ENCODE data around the gene ANG. TPM values are rescaled to one million over a fixed set of nuclear protein-coding genes. Genes with fewer than 3 reads are reported as not detected.

The ANG gene
- total RNA-seq, 1 experiment from 2014 or later: 3.2 TPM

DNA sequence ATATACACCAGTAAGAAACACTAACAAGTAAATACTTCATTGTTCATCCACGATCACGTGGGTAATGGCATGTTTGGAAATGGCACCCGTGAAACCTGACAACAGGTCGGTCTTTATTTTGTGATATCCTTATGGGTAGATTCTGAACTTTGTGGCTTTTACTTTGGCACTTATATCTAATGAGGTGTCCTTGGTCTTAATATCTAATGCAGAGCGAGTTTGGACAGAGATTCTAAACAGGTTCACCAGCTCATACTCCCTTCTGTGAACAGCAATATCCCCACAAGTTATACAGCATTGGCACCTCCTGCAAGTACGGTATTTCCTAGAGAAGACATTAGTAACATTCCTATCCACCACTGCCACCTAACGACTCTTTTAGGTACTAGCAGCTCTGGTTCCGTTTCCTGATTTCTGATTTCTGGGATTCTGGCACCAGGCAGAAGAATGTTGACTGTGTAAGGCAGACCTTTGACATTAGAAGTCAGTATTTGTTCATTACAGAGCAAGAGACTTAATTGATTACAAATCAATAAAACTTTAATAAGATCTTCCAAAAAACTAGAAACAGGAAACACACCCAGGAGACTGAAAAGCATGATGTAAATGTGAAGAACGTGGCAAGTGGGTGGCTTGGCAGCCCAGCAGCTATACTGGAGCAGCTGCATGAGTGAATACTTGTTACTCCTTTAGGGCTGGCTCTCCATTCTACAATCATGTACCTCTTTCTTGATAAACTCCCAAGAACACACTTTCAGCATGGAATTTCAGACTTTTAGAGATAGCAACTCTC is 2.5 kb downstream of the ANG start:
- no peak overlapping the region for H3K18ac ChIP-seq (ENCODE audit: insufficient read length, low read depth, low read length)
- H3K9me3 ChIP-seq (ENCODE audit: control insufficient read depth, low read depth, low read length): no peaks in the 10 kb centered on the region
- no peak overlapping the region for H3K27ac ChIP-seq (ENCODE audit: insufficient read length, low read depth, low read length)
- TF ChIP-seq, protein P1, sequence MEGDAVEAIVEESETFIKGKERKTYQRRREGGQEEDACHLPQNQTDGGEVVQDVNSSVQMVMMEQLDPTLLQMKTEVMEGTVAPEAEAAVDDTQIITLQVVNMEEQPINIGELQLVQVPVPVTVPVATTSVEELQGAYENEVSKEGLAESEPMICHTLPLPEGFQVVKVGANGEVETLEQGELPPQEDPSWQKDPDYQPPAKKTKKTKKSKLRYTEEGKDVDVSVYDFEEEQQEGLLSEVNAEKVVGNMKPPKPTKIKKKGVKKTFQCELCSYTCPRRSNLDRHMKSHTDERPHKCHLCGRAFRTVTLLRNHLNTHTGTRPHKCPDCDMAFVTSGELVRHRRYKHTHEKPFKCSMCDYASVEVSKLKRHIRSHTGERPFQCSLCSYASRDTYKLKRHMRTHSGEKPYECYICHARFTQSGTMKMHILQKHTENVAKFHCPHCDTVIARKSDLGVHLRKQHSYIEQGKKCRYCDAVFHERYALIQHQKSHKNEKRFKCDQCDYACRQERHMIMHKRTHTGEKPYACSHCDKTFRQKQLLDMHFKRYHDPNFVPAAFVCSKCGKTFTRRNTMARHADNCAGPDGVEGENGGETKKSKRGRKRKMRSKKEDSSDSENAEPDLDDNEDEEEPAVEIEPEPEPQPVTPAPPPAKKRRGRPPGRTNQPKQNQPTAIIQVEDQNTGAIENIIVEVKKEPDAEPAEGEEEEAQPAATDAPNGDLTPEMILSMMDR (conservative IDR thresholded peaks at IDR 0.05): peak; percentile 87
- H3K23ac ChIP-seq (ENCODE audit: insufficient read length, low read depth, low read length): no peak overlapping the region
- peaks cover 0 to 6% (median 0%) of the 10 kb centered on the region in 3 experiments; a peak in 1 of 7 replicates for H3K36me3 Mint-ChIP-seq (ENCODE audit: insufficient read depth in 1 of 3, low read depth in 3 of 3)
- no peak overlapping the region for H3K9ac ChIP-seq (ENCODE audit: extremely low read depth, insufficient read length, low read length)
- no peak overlapping the region for H3T11ph ChIP-seq (ENCODE audit: low read length)
- H3K4me1 ChIP-seq (ENCODE audit: insufficient read depth, low read length): no peaks in the 10 kb centered on the region
- peaks cover under 1% of the 10 kb centered on the region for H3K27me3 Mint-ChIP-seq (ENCODE audit: low read depth)
- H3K4me3 Mint-ChIP-seq: peak overlapping the region in 1 of 2 experiments; percentile 24; a peak in 1 of 5 replicates
- H4K8ac ChIP-seq (replicated peaks; ENCODE audit: insufficient read length, low read depth, low read length): no peak overlapping the region
- H2BK15ac ChIP-seq (ENCODE audit: low read depth, low read length): no peak overlapping the region
- H3K56ac ChIP-seq (ENCODE audit: insufficient read length, low read depth, low read length): no peak overlapping the region
- no peaks in the 10 kb centered on the region for H3K27me3 ChIP-seq (ENCODE audit: insufficient read depth, low read length)
- no peaks in the 10 kb centered on the region for H3K23me2 ChIP-seq (ENCODE audit: insufficient read length, low read depth, low read length, poor library complexity, severe bottlenecking)
- H3K27ac Mint-ChIP-seq: no peak overlapping the region
- no peak overlapping the region for H3K4ac ChIP-seq (ENCODE audit: low read depth, low read length)
- no peak overlapping the region for H2BK20ac ChIP-seq (ENCODE audit: low read depth, low read length, poor library complexity, severe bottlenecking)
- H3K14ac ChIP-seq (ENCODE audit: insufficient read depth, low read length): no peak overlapping the region
- H4K5ac ChIP-seq (ENCODE audit: insufficient read length, low read depth, low read length): no peak overlapping the region
- no peak overlapping the region for H2BK12ac ChIP-seq (ENCODE audit: insufficient read length, low read depth, low read length)
- no peak overlapping the region for H4K91ac ChIP-seq (ENCODE audit: insufficient read length, low read depth, low read length)
- H2AFZ ChIP-seq (ENCODE audit: low read length): no peak overlapping the region
- H2AK5ac ChIP-seq (ENCODE audit: insufficient read length, low read length): no peak overlapping the region
- no peak overlapping the region for H2BK120ac ChIP-seq (ENCODE audit: low read depth, low read length, poor library complexity, severe bottlenecking)
- H3K4me2 ChIP-seq (ENCODE audit: insufficient read depth, insufficient read length, low read length): no peak overlapping the region
- no peaks in the 10 kb centered on the region for H3K79me2 ChIP-seq (ENCODE audit: insufficient read depth, low read length)
- no peaks in the 10 kb centered on the region for H4K20me1 ChIP-seq (ENCODE audit: control insufficient read depth, insufficient read depth, insufficient read length)
- no peak overlapping the region for H2BK5ac ChIP-seq (ENCODE audit: insufficient read length, low read length)
- H3K4me1 Mint-ChIP-seq: peaks cover 0 to 2% of the 10 kb centered on the region in 2 experiments; a peak in 2 of 4 replicates
- no CpG with 5 or more reads among the region's 9 CpGs for WGBS (ENCODE audit: extremely low coverage, insufficient read length, low lambda C conversion rate)
- H3K9me3 Mint-ChIP-seq: no peaks in the 10 kb centered on the region
- H3K79me1 ChIP-seq (ENCODE audit: insufficient read depth, low read depth, low read length, poor library complexity, severe bottlenecking): no peaks in the 10 kb centered on the region
- DNase-seq: no peak

All from H9 (cell line).